Hepatocyte (in vitro differentiated cells): Measurements from ENCODE around the gene GPR45. TPM values are rescaled to one million over a fixed set of nuclear protein-coding genes. Genes with fewer than 3 reads are reported as not detected.

Experiments used
- DNase-seq: peaks from one replicate; pipeline ENCODE4 v3.0.0-alpha.2; 2016; ENCODE audit warnings: low spot score
- H2AFZ ChIP-seq: fragments of 200-600 bp; sonication (generic); 2 replicates; pipeline ENCODE4 v1.6.0; 2016; ENCODE audit warnings: antibody characterized with exemption, mild to moderate bottlenecking
- H3K27ac ChIP-seq: fragments of 200-600 bp; sonication (generic); 2 replicates; pipeline ENCODE4 v1.5.1; 2016; ENCODE audit warnings: mild to moderate bottlenecking
- H3K27me3 ChIP-seq: fragments of 200-600 bp; sonication (generic); 2 replicates; pipeline ENCODE4 v1.6.1; 2016
- H3K36me3 ChIP-seq: fragments of 200-600 bp; sonication (generic); replicated peaks from 2 replicates; pipeline ENCODE4 v1.5.1; 2016; ENCODE audit warnings: low read depth; ENCODE audit not compliant: insufficient read depth
- H3K4me1 ChIP-seq: fragments of 200-600 bp; sonication (generic); 2 replicates; pipeline ENCODE4 v1.5.1; 2016; ENCODE audit warnings: mild to moderate bottlenecking, moderate library complexity; ENCODE audit not compliant: insufficient read depth
- H3K4me2 ChIP-seq: fragments of 200-600 bp; sonication (generic); 2 replicates; pipeline ENCODE4 v1.6.0; 2016
- H3K4me3 ChIP-seq: fragments of 200-600 bp; sonication (generic); 2 replicates; pipeline ENCODE4 v1.5.1; 2016; ENCODE audit warnings: mild to moderate bottlenecking
- H3K79me2 ChIP-seq: fragments of 200-600 bp; sonication (generic); 2 replicates; pipeline ENCODE4 v1.6.0; 2017; ENCODE audit warnings: mild to moderate bottlenecking
- H3K9me2 ChIP-seq: fragments of 200-600 bp; sonication (generic); replicated peaks from 2 replicates; pipeline ENCODE4 v1.6.0; 2017; ENCODE audit warnings: mild to moderate bottlenecking; ENCODE audit not compliant: insufficient read depth
- H3K9me3 ChIP-seq: fragments of 200-600 bp; sonication (generic); 2 replicates; pipeline ENCODE4 v1.5.1; 2016; ENCODE audit warnings: low read depth, mild to moderate bottlenecking
- H4K20me1 ChIP-seq: fragments of 200-600 bp; sonication (generic); 2 replicates; pipeline ENCODE4 v1.6.0; 2016; ENCODE audit warnings: mild to moderate bottlenecking; ENCODE audit not compliant: insufficient read depth, poor library complexity, severe bottlenecking
- EZH2 ChIP-seq: fragments of 200-600 bp; sonication (generic); IDR thresholded peaks from 2 replicates; pipeline ENCODE4 v1.6.1; 2016; ENCODE audit warnings: antibody characterized with exemption, mild to moderate bottlenecking, borderline replicate concordance
- EZH2phosphoT487 ChIP-seq: fragments of 200-600 bp; sonication (generic); IDR thresholded peaks from one replicate; pipeline ENCODE4 v1.6.1; 2018; ENCODE audit warnings: antibody characterized with exemption, mild to moderate bottlenecking, low read depth, moderate library complexity; ENCODE audit not compliant: unreplicated experiment, severe bottlenecking
- WGBS: methylation state at CpG from one replicate; pipeline ENCODE4 v1.1.6; 2016; ENCODE audit warnings: low lambda C conversion rate; ENCODE audit errors: missing lambda C conversion rate; 5-methylcytosine and 5-hydroxymethylcytosine counted together
- polyA plus RNA-seq: library from polyadenylated mRNA; unstranded; fragments of >200 nt; fragmentation: Nextera tagmentation; extraction: Ambion mirVana; gene quantifications from 2 replicates; pipeline ENCODE4 v1.2.1, GENCODE V29; 2016
- total RNA-seq: library from RNA; depleted of rRNA; stranded (reverse); fragments of >200 nt; gene quantifications from 2 replicates; pipeline ENCODE4 v1.2.3, GENCODE V29; 2014
- TF ChIP-seq, protein P1 (sequence below): fragments of 200-600 bp; sonication (generic); IDR thresholded peaks from 2 replicates; pipeline ENCODE4 v1.5.1; 2016; ENCODE audit warnings: antibody characterized with exemption, mild to moderate bottlenecking; ENCODE audit not compliant: poor library complexity

The GPR45 gene
- total and polyA plus RNA-seq, 2 experiments from 2014 or later: not detected

DNA sequence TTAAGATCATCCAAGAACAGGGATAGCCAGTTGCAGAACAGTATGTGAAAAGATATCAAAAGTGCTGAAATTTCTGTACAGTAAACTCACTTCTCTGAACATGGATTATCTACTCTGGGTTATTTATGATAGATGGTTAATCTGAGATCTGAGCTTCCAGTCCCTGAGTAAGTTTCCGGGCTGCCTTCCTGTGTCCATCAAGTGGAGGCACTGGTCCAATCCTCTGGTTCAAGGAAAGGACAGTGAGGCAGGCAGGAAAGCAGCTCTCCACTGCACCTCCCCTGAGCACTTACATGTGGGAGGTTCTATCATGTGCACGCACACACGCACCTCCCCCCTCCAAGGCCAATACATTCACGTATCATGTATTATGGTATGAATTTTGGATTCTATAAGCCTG is 32.5 kb downstream of the GPR45 start:
- no peaks in the 10 kb centered on the region for H3K9me3 ChIP-seq
- TF ChIP-seq EZH2phosphoT487 (no peak), EZH2 (no peak)
- TF ChIP-seq, protein P1, sequence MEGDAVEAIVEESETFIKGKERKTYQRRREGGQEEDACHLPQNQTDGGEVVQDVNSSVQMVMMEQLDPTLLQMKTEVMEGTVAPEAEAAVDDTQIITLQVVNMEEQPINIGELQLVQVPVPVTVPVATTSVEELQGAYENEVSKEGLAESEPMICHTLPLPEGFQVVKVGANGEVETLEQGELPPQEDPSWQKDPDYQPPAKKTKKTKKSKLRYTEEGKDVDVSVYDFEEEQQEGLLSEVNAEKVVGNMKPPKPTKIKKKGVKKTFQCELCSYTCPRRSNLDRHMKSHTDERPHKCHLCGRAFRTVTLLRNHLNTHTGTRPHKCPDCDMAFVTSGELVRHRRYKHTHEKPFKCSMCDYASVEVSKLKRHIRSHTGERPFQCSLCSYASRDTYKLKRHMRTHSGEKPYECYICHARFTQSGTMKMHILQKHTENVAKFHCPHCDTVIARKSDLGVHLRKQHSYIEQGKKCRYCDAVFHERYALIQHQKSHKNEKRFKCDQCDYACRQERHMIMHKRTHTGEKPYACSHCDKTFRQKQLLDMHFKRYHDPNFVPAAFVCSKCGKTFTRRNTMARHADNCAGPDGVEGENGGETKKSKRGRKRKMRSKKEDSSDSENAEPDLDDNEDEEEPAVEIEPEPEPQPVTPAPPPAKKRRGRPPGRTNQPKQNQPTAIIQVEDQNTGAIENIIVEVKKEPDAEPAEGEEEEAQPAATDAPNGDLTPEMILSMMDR: no peak
- no peak for DNase-seq
- no peak overlapping the region for H3K4me3 ChIP-seq
- H3K9me2 ChIP-seq: no peaks in the 10 kb centered on the region
- H4K20me1 ChIP-seq: no peaks in the 10 kb centered on the region
- no peaks in the 10 kb centered on the region for H3K4me1 ChIP-seq
- H3K4me2 ChIP-seq: no peak overlapping the region
- no peaks in the 10 kb centered on the region for H3K79me2 ChIP-seq
- no peaks in the 10 kb centered on the region for H3K36me3 ChIP-seq
- no peaks in the 10 kb centered on the region for H3K27me3 ChIP-seq
- no peak overlapping the region for H3K27ac ChIP-seq
- 94% methylated on average over 4 of the region's 4 CpGs for WGBS
- no peak overlapping the region for H2AFZ ChIP-seq

DNA sequence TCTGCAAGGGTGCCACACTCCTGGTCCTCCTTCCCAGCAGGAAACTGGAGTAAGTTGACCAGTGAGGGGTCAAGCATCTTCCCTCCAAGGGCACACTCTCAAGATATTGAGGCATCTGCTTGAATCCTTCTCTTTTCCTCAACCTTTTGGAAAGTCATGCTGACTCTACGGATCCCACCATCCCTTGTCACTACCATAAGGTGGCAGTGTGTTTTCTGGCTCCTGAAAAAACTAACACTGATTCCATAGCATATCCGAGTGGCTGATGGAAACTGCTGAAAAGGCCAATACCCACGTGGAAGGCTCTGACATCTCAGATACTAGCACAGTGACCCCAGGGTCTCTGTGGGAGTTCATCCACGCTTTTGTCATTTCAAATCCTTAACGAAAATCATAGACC is 37.1 kb downstream of the GPR45 start:
- no peak overlapping the region for H2AFZ ChIP-seq
- H4K20me1 ChIP-seq: no peaks in the 10 kb centered on the region
- H3K9me3 ChIP-seq: no peaks in the 10 kb centered on the region
- no peak overlapping the region for H3K27ac ChIP-seq
- H3K27me3 ChIP-seq: no peaks in the 10 kb centered on the region
- 78% methylated on average over 5 of the region's 5 CpGs for WGBS
- no peaks in the 10 kb centered on the region for H3K79me2 ChIP-seq
- no peaks in the 10 kb centered on the region for H3K4me1 ChIP-seq
- TF ChIP-seq EZH2: no peak
- TF ChIP-seq, protein P1: no peak
- TF ChIP-seq EZH2phosphoT487: no peak
- no peaks in the 10 kb centered on the region for H3K36me3 ChIP-seq
- no peak for DNase-seq
- no peaks in the 10 kb centered on the region for H3K9me2 ChIP-seq
- H3K4me3 ChIP-seq: no peak overlapping the region
- no peak overlapping the region for H3K4me2 ChIP-seq

DNA sequence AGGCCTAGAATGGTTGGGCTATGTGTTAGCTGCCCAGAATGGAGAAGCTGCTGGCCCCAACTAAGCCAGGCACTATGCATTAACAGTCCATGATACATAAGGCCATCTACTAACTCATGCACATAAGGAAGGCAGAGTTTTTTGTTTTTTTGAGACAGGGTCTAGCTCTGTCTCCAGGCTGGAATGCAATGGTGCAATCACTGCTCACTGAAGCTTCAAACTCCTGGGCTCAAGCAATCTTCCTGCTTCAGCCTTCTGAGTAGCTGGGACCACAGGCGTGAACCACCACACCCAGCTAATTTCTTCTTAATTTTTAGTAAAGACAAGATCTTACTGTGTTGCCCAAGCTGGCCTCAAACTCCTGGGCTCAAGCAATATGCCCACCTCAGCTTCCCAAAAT is 37.6 kb downstream of the GPR45 start:
- Histone ChIP-seq H3K4me1 (no peaks in the 10 kb centered on the region), H3K4me2 (no peak overlapping the region), H2AFZ (no peak overlapping the region), H3K36me3 (no peaks in the 10 kb centered on the region), H3K79me2 (no peaks in the 10 kb centered on the region), H3K9me2 (no peaks in the 10 kb centered on the region), H3K27ac (no peak overlapping the region), H3K9me3 (no peaks in the 10 kb centered on the region), H3K4me3 (no peak overlapping the region), H4K20me1 (no peaks in the 10 kb centered on the region), H3K27me3 (no peaks in the 10 kb centered on the region)
- no peak for TF ChIP-seq EZH2
- TF ChIP-seq EZH2phosphoT487: no peak
- TF ChIP-seq, protein P1: no peak
- no peak for DNase-seq
- whole genome bisulfite sequencing: 100% methylated on average over 1 of the region's 1 CpG

DNA sequence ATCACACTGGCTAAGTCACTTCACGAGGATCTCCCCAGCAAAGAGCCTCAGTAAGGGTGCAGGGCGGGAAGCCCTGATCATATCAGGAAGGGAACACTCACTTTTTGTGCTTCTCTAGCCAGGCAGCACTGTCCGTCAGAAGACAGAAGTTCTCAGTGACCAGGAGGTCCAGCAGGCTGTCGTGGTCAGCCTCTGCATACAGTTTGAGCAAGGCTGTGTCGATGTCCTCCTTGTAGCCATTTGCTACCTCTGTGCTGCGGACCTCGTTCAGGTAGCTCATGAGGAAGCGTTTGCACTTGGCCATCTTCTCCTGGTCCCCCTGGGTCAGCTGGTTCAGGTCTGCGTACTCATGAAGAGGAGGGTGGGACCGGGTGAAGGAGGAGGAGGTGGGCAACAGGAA is 38.7 kb downstream of the GPR45 start:
- DNase-seq: no peak
- no peak overlapping the region for H3K27ac ChIP-seq
- H3K79me2 ChIP-seq: no peaks in the 10 kb centered on the region
- no peak for TF ChIP-seq EZH2
- TF ChIP-seq, protein P1: no peak
- TF ChIP-seq EZH2phosphoT487: no peak
- no peaks in the 10 kb centered on the region for H4K20me1 ChIP-seq
- no peaks in the 10 kb centered on the region for H3K27me3 ChIP-seq
- no peak overlapping the region for H3K4me2 ChIP-seq
- WGBS: 97% methylated on average over 10 of the region's 10 CpGs
- no peak overlapping the region for H3K4me3 ChIP-seq
- H3K4me1 ChIP-seq: no peaks in the 10 kb centered on the region
- no peaks in the 10 kb centered on the region for H3K9me3 ChIP-seq
- no peaks in the 10 kb centered on the region for H3K9me2 ChIP-seq
- no peaks in the 10 kb centered on the region for H3K36me3 ChIP-seq
- no peak overlapping the region for H2AFZ ChIP-seq
